ENCODE data around the gene SCYGR2. TPM values are rescaled to one million over a fixed set of nuclear protein-coding genes. Genes with fewer than 3 reads are reported as not detected.

Gene SCYGR2
- total RNA-seq, 4 donors from 2014 or later: not detected

DNA sequence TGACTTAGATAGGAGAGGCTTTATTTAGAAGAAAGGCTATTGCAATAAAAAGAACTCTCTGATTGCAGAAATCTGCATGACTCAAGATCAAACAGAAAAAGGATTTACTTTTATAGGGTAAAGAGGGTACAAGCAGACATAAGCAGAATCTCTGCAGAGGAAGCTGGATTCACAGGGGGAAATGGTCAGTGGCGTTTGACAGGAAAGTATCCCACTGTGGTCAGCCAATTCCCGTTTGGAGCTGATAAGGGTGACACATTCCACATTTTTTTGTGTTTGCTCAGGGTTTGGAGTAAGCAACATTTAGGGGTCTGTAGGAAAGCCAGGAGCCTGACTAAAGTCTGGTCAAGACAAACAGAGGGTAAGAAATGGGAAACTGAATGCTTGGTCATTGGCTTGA is 44.0 kb downstream of the SCYGR2 start:
- no peaks in the 10 kb centered on the region for H3K36me3 ChIP-seq
- H3K9me3 ChIP-seq: no peaks in the 10 kb centered on the region
- intact Hi-C loops (cut with DNase I; ENCODE audit: low total_unique reads) (no loop called here), in situ Hi-C loops (cut with MboI; ENCODE audit: low sequenced_read_pairs in 4 of 4) (no loop called here)
- H3K27ac ChIP-seq: no peak overlapping the region
- H3K4me3 ChIP-seq: no peak overlapping the region
- no peak for TF ChIP-seq POLR2A (IDR thresholded peaks at IDR 0.05)
- TF ChIP-seq, protein P1, sequence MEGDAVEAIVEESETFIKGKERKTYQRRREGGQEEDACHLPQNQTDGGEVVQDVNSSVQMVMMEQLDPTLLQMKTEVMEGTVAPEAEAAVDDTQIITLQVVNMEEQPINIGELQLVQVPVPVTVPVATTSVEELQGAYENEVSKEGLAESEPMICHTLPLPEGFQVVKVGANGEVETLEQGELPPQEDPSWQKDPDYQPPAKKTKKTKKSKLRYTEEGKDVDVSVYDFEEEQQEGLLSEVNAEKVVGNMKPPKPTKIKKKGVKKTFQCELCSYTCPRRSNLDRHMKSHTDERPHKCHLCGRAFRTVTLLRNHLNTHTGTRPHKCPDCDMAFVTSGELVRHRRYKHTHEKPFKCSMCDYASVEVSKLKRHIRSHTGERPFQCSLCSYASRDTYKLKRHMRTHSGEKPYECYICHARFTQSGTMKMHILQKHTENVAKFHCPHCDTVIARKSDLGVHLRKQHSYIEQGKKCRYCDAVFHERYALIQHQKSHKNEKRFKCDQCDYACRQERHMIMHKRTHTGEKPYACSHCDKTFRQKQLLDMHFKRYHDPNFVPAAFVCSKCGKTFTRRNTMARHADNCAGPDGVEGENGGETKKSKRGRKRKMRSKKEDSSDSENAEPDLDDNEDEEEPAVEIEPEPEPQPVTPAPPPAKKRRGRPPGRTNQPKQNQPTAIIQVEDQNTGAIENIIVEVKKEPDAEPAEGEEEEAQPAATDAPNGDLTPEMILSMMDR (IDR thresholded peaks at IDR 0.05 in 4 of 5, conservative IDR thresholded peaks at IDR 0.05 in 1 of 5): no peak
- ATAC-seq (no peak), DNase-seq (no peak)
- no peaks in the 10 kb centered on the region for H3K4me1 ChIP-seq
- H3K27me3 ChIP-seq: no peaks in the 10 kb centered on the region

DNA sequence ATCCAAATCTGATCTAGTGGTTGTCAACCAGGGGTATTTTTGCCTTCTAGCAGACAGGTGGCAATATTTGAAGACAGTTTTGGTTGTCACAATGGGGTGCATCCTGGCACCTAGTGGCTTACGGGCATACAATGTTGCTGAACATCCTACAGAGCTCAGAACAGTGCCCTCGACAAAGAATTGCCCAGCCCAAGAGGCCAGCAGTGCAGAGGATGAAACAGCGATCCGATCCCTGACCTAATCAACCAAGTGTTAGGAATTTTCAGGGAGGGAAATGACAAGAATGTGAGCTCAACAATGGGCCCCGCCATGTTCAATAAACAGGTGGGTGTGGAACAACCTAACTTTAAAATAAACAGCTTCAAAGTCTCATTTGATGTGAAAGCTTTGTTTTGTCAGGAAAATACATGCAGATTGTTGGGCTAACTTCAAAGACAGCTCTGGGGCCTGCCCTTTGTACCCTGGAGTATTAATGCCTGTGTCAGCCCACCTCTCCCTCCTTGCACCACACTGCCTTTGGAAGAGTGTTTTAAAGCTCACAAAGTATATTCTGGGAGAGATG is 45.4 kb downstream of the SCYGR2 start:
- intact Hi-C loops (cut with DNase I; ENCODE audit: low total_unique reads): no loop called here
- no peak overlapping the region for H3K27ac ChIP-seq
- in situ Hi-C loops (cut with MboI; ENCODE audit: low sequenced_read_pairs in 4 of 4): no loop called here
- H3K36me3 ChIP-seq: no peaks in the 10 kb centered on the region
- TF ChIP-seq POLR2A (IDR thresholded peaks at IDR 0.05): no peak
- TF ChIP-seq, protein P1 (IDR thresholded peaks at IDR 0.05 in 4 of 5, conservative IDR thresholded peaks at IDR 0.05 in 1 of 5): no peak
- DNase-seq (no peak), ATAC-seq (no peak)
- no peaks in the 10 kb centered on the region for H3K4me1 ChIP-seq
- H3K27me3 ChIP-seq: no peaks in the 10 kb centered on the region
- H3K4me3 ChIP-seq: no peak overlapping the region
- no peaks in the 10 kb centered on the region for H3K9me3 ChIP-seq

Other genes with a start within 250 kb of the SCYGR2 start
- not detected for gene TM4SF20, start 219.6 kb upstream of the SCYGR2 start, total RNA-seq
- not detected for gene SCYGR1, start 210.9 kb upstream of the SCYGR2 start, total RNA-seq
- 10 to 100 TPM; 55.1 to 75.6 (median 61.5) TPM for gene AGFG1, start 126.7 kb upstream of the SCYGR2 start, total RNA-seq
- not detected for gene SCYGR3, start 15.9 kb downstream of the SCYGR2 start, total RNA-seq
- gene SCYGR4, start 18.6 kb downstream of the SCYGR2 start, total RNA-seq: not detected
- gene SCYGR5, start 67.9 kb downstream of the SCYGR2 start, total RNA-seq: not detected
- under 1 TPM in 3 of 4 donors, not detected in 1; 0.20 to 0.82 (median 0.80) TPM for gene SLC19A3, start 119.1 kb downstream of the SCYGR2 start, total RNA-seq
- gene SCYGR6, start 125.9 kb downstream of the SCYGR2 start, total RNA-seq: not detected
- not detected for gene SCYGR7, start 129.4 kb downstream of the SCYGR2 start, total RNA-seq
- gene SCYGR8, start 147.0 kb downstream of the SCYGR2 start, total RNA-seq: not detected
- gene CCL20, start 214.9 kb downstream of the SCYGR2 start, total RNA-seq: 1 to 10 TPM in 1 of 4 donors, under 1 TPM in 1, not detected in 2; 0.40 to 1.5 TPM